Ovary (tissue), 3 donors: ENCODE results near the gene CCL14.

Experiments used
- CTCF ChIP-seq, 3 donors: fragments of 450-650 bp in 2 of 3; fragments of 200-600 bp in 1 of 3; IDR thresholded peaks; one replicate each; pipeline versions ENCODE4 v1.5.1 to v1.8.0; 2016 to 2022; ENCODE audit warnings: antibody characterized with exemption in 3 of 3, mild to moderate bottlenecking in 1 of 3
- EP300 ChIP-seq: sonication (generic); formaldehyde crosslinking; IDR thresholded peaks from one replicate; pipeline ENCODE4 v1.6.1; 2017; ENCODE audit warnings: antibody characterized with exemption
- donor health status: DM: no; HTN: no; CAD: no.

GRCh38 chr17:36001110-36001771 lies 14.7 kb upstream of the CCL14 start, which contains the start of gene CCL15:
- TF ChIP-seq CTCF (IDR thresholded peaks at IDR 0.05): no peak
- no peak for TF ChIP-seq EP300
